ENCODE results near the gene CD8A. TPM values are rescaled to one million over a fixed set of nuclear protein-coding genes. Genes with fewer than 3 reads are reported as not detected.
A peak's percentile ranks its signal among the peaks of the same experiment; 100 is the strongest.

The CD8A gene
- total and polyA plus RNA-seq, 10 of the 15 experiments (the other 5 are each of a cell fraction or from before 2014, with no cell fraction given) = 0.15 to 0.43 TPM; not detected in 8

- TF ChIP-seq RFX5 (IDR thresholded peaks at IDR 0.05; ENCODE audit: low read depth, low read length) (no peak), TARDBP (IDR thresholded peaks at IDR 0.05; ENCODE audit: borderline replicate concordance) (no peak), SMAD1 (IDR thresholded peaks at IDR 0.05; ENCODE audit: low read depth, partially characterized antibody) (no peak), ZNF274 (IDR thresholded peaks at IDR 0.05; ENCODE audit: insufficient read depth, insufficient read length) (no peak), FOXM1 (IDR thresholded peaks at IDR 0.05; ENCODE audit: low read depth, low read length) (no peak)
- Histone ChIP-seq H3K4me3 (no peak overlapping the region), H3K4me2 (ENCODE audit: control insufficient read depth, insufficient read depth) (no peak overlapping the region), H3K79me2 (ENCODE audit: control insufficient read depth, insufficient read depth, low read length) (no peaks in the 10 kb centered on the region), H4K20me1 (ENCODE audit: control insufficient read depth, insufficient read depth) (no peaks in the 10 kb centered on the region), H3K27ac (ENCODE audit: control insufficient read depth, insufficient read depth) (no peak overlapping the region), H3K9me3 (replicated peaks; ENCODE audit: control insufficient read depth, insufficient read depth, low read length) (no peaks in the 10 kb centered on the region; the same call in 2 of the 3 replicates), H2AFZ (ENCODE audit: control insufficient read depth, low read depth, low read length) (no peak overlapping the region), H3K4me1 (ENCODE audit: control insufficient read depth, insufficient read depth, low read length) (peaks cover 12% of the 10 kb centered on the region), H3K36me3 (ENCODE audit: control insufficient read depth in 2 of 2, insufficient read depth in 2 of 2, low read length in 1 of 2) (no peaks in the 10 kb centered on the region), H3K27me3 (replicated peaks in 1 of 2; ENCODE audit: control insufficient read depth in 2 of 2, insufficient read depth in 2 of 2, low read length in 1 of 2) (peaks cover 9 to 10% of the 10 kb centered on the region in 2 experiments), H3K9ac (ENCODE audit: control insufficient read depth, insufficient read depth, low read length) (no peak overlapping the region)
- intact Hi-C loops (cut with micrococcal nuclease; ENCODE audit: unreplicated experiment) (no loop called here), in situ Hi-C loops (cut with MboI) (no loop called here)
- no TSS peak for BruUV-seq (replicated peaks)
- ChIA-PET CTCF (no interaction called here), SMC1A (ENCODE audit: uncharacterized antibody, unreplicated experiment) (no interaction called here), RAD21 (ENCODE audit: unreplicated experiment) (no interaction called here), POLR2A (interaction anchor here (0.5 to 0.7 kb wide), 2 partner anchors 28 to 1795 kb away, joined by 4 read pairs; no protein-coding TSS in a partner anchor)
- DNase-seq (ENCODE audit: low read depth, low spot score) (no peak), ATAC-seq (no peak), FAIRE-seq (no peak)
- WGBS (ENCODE audit: insufficient coverage, insufficient replicate concordance, low lambda C conversion rate, missing lambda C conversion rate) = 89% methylated on average over 9 of the region's 9 CpGs
Observed at GRCh38 chr2:86785456-86785855, 5.3 kb downstream of the CD8A start.

DNA sequence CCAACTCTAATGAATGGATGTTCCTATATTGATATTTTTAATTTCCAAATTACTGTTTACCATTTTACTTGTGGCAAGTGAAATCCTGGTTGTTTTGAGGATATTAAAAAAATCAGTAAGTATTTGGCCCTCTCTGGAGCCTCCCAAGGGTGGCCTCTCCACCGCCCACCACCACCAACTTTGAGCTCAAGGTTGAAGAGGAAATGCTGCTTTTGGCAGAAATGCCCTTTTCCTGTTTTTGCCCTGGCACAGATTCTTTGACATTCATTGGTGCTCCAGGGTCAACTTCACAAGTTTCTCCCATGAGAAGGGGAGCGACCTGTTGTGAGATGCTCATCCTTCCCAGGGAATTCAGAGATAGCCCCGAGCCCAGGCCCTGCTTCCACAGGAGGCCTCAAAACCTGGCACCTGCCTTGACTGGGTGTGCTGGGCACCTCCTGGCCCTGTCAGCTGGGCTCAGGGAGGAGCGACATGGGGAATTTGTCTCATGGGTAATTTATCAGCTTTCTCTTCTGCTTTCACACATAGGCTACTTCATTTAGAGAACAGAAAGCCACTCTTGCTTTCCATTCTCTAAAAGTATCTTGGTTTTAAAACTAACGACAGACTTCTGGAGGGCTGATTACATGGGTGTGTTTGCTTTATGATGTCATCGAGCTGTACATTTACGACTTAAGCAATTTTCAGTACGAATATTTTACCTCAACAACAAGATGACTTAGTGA lies 6.9 kb downstream of the CD8A start:
- Histone ChIP-seq H3K79me2 (ENCODE audit: control insufficient read depth, insufficient read depth, low read length) (no peaks in the 10 kb centered on the region), H3K27ac (ENCODE audit: control insufficient read depth, insufficient read depth) (no peak overlapping the region), H3K27me3 (replicated peaks in 1 of 2; ENCODE audit: control insufficient read depth in 2 of 2, insufficient read depth in 2 of 2, low read length in 1 of 2) (peaks cover 0 to 2% of the 10 kb centered on the region in 2 experiments; a peak in 1 of 4 replicates), H3K9me3 (replicated peaks; ENCODE audit: control insufficient read depth, insufficient read depth, low read length) (no peaks in the 10 kb centered on the region), H3K4me3 (no peak overlapping the region; the same call in 1 of the 2 replicates), H2AFZ (ENCODE audit: control insufficient read depth, low read depth, low read length) (peak overlapping the region; percentile 32), H3K4me2 (ENCODE audit: control insufficient read depth, insufficient read depth) (peak overlapping the region; percentile 47), H4K20me1 (ENCODE audit: control insufficient read depth, insufficient read depth) (no peaks in the 10 kb centered on the region), H3K9ac (ENCODE audit: control insufficient read depth, insufficient read depth, low read length) (no peak overlapping the region), H3K4me1 (ENCODE audit: control insufficient read depth, insufficient read depth, low read length) (peaks cover 12% of the 10 kb centered on the region), H3K36me3 (ENCODE audit: control insufficient read depth in 2 of 2, insufficient read depth in 2 of 2, low read length in 1 of 2) (no peaks in the 10 kb centered on the region)
- ChIA-PET CTCF (interaction anchor here (1.3 to 2.7 kb wide), 2 partner anchors 15 to 19 kb away, joined by 3 to 13 read pairs; no protein-coding TSS in a partner anchor), RAD21 (ENCODE audit: unreplicated experiment) (interaction anchor here (0.9 to 1.1 kb wide), 2 partner anchors 13 to 19 kb away, joined by 4 to 6 read pairs; no protein-coding TSS in a partner anchor), POLR2A (interaction anchor here (0.6 to 1.0 kb wide), 3 partner anchors 14 to 24 kb away, joined by 3 to 4 read pairs (median 3); no protein-coding TSS in a partner anchor), SMC1A (ENCODE audit: uncharacterized antibody, unreplicated experiment) (interaction anchor here (1.1 to 1.9 kb wide), 5 partner anchors 14 to 21 kb away, joined by 4 to 7 read pairs (median 5); no protein-coding TSS in a partner anchor)
- 12% methylated on average over 8 of the region's 8 CpGs for WGBS (ENCODE audit: insufficient coverage, insufficient replicate concordance, low lambda C conversion rate, missing lambda C conversion rate)
- intact Hi-C loops (cut with micrococcal nuclease; ENCODE audit: unreplicated experiment) (no loop called here), in situ Hi-C loops (cut with MboI) (no loop called here)
- FAIRE-seq (peak; percentile 92), ATAC-seq (peak; percentile 99), DNase-seq (ENCODE audit: low read depth, low spot score) (peak; percentile 61)
- no TSS peak for BruUV-seq (replicated peaks)
- TF ChIP-seq RAD51 (IDR thresholded peaks at IDR 0.05) (peak; percentile 67), SIN3A (IDR thresholded peaks at IDR 0.05; ENCODE audit: low read depth, low read length) (no peak), MYC (IDR thresholded peaks at IDR 0.05; ENCODE audit: insufficient read depth, insufficient read length, insufficient replicate concordance, low read length, severe bottlenecking) (no peak), EP300 (IDR thresholded peaks at IDR 0.05; ENCODE audit: borderline replicate concordance in 1 of 2, control insufficient read depth in 1 of 2, low read depth in 2 of 2, low read length in 2 of 2) (peak; percentile 63 to 87; a peak in 3 of 4 replicates), ZBTB33 (IDR thresholded peaks at IDR 0.05) (no peak), CREM (IDR thresholded peaks at IDR 0.05; ENCODE audit: low read depth) (peak; percentile 91), SP1 (IDR thresholded peaks at IDR 0.05; ENCODE audit: low read depth, low read length) (peak; percentile 4), MEF2B (IDR thresholded peaks at IDR 0.05; ENCODE audit: partially characterized antibody, poor library complexity, severe bottlenecking) (peak; percentile 57), CREB1 (IDR thresholded peaks at IDR 0.05; ENCODE audit: low read depth) (peak; percentile 97), CEBPB (IDR thresholded peaks at IDR 0.05; ENCODE audit: borderline replicate concordance in 1 of 2, low read depth in 2 of 2, low read length in 2 of 2) (no peak)
